SK-N-SH (cell line): ENCODE data around the gene MACROD1. TPM values are rescaled to one million over a fixed set of nuclear protein-coding genes. Genes with fewer than 3 reads are reported as not detected.

Source experiments
- CTCF ChIA-PET: fragments of 300-600, 350-600 bp; formaldehyde crosslinking; extraction: SDS; loops from one replicate; lab custom pipeline; 2021; lab: Yijun Ruan, JAX
- POLR2A ChIA-PET: fragments of 350-600 bp; sonication (Branson Sonifier 250); formaldehyde crosslinking; extraction: SDS; loops from one replicate; lab custom pipeline; 2020; ENCODE audit warnings: antibody characterized with exemption, inconsistent platforms; lab: Yijun Ruan, JAX
- DNase-seq: peaks from one replicate; pipeline ENCODE4 v3.0.0; 2012
- H2AFZ ChIP-seq: fragments of 200-600 bp; sonication (generic); 2 replicates; pipeline ENCODE4 v1.8.1; 2016; ENCODE audit warnings: antibody characterized with exemption, mild to moderate bottlenecking, low read depth
- H3F3A ChIP-seq: fragments of 200-600 bp; sonication (generic); replicated peaks from 2 replicates; pipeline ENCODE3; 2016; ENCODE audit warnings: antibody characterized with exemption, mild to moderate bottlenecking; ENCODE audit not compliant: insufficient read depth
- H3K27ac ChIP-seq, 2 experiments: fragments of 200-500 bp in 1 of 2; fragments of 200-600 bp in 1 of 2; sonication (Bioruptor generic) in 1 of 2; sonication (generic), shearing (Covaris generic) in 1 of 2; 2 replicates each; pipeline versions ENCODE4 v1.5.1 to v1.6.1; 2014 to 2016; ENCODE audit warnings: low read depth in 2 of 2, inconsistent platforms in 1 of 2, low read length in 1 of 2, mild to moderate bottlenecking in 1 of 2, mixed read lengths in 1 of 2
- H3K27me3 ChIP-seq: fragments of 200-600 bp; sonication (generic), shearing (Covaris generic); 2 replicates; pipeline ENCODE4 v1.6.1; 2016; ENCODE audit warnings: mixed run types; ENCODE audit not compliant: insufficient read depth
- H3K36me3 ChIP-seq, 2 experiments: fragments of 200-500 bp in 1 of 2; fragments of 200-600 bp in 1 of 2; sonication (Bioruptor generic) in 1 of 2; sonication (generic) in 1 of 2; replicated peaks in 1 of 2; 2 replicates each; pipeline versions ENCODE3 to v1.5.1; 2014 to 2016; ENCODE audit warnings: low read length in 1 of 2, mild to moderate bottlenecking in 1 of 2; ENCODE audit not compliant: insufficient read depth in 2 of 2, control insufficient read depth in 1 of 2
- H3K4me1 ChIP-seq, 2 experiments: fragments of 200-500 bp in 1 of 2; fragments of 200-600 bp in 1 of 2; sonication (Bioruptor generic) in 1 of 2; sonication (generic), shearing (Covaris generic) in 1 of 2; 2 replicates each; pipeline versions ENCODE4 v1.5.1 to v1.6.1; 2014 to 2016; ENCODE audit warnings: low read depth in 1 of 2, low read length in 1 of 2, mixed run types in 1 of 2; ENCODE audit not compliant: insufficient read depth in 2 of 2, control insufficient read depth in 1 of 2
- H3K4me2 ChIP-seq: fragments of 200-600 bp; sonication (generic), shearing (Covaris generic); 2 replicates; pipeline ENCODE4 v1.6.1; 2017; ENCODE audit warnings: mixed run types
- H3K4me3 ChIP-seq, 2 experiments: fragments of 200-500 bp in 1 of 2; fragments of 200-600 bp in 1 of 2; sonication (Bioruptor generic) in 1 of 2; sonication (generic), shearing (Covaris generic) in 1 of 2; 2 replicates each; pipeline versions ENCODE4 v1.5.1 to v1.8.1; 2014 to 2016; ENCODE audit warnings: low read depth in 2 of 2, inconsistent platforms in 1 of 2, low read length in 1 of 2, mild to moderate bottlenecking in 1 of 2, mixed read lengths in 1 of 2, moderate library complexity in 1 of 2
- H3K79me2 ChIP-seq: fragments of 200-600 bp; sonication (generic); 2 replicates; pipeline ENCODE4 v1.8.1; 2017; ENCODE audit warnings: mild to moderate bottlenecking; ENCODE audit not compliant: insufficient read depth
- H3K9ac ChIP-seq: fragments of 200-600 bp; sonication (generic); 2 replicates; pipeline ENCODE4 v1.6.1; 2017; ENCODE audit warnings: mixed run types
- H3K9me2 ChIP-seq: fragments of 200-600 bp; sonication (generic); 2 replicates; pipeline ENCODE4 v1.6.1; 2017; ENCODE audit warnings: mixed run types
- H3K9me3 ChIP-seq: fragments of 200-600 bp; sonication (generic); 2 replicates; pipeline ENCODE4 v1.6.1; 2017; ENCODE audit warnings: mixed run types, mild to moderate bottlenecking, moderate library complexity
- H4K20me1 ChIP-seq: fragments of 200-600 bp; sonication (generic); 2 replicates; pipeline ENCODE4 v1.6.1; 2017; ENCODE audit warnings: mild to moderate bottlenecking, mixed run types; ENCODE audit not compliant: insufficient read depth
- CHD2 ChIP-seq: fragments of 150-350 bp; IDR thresholded peaks from 2 replicates; pipeline ENCODE4 v1.6.1; 2018; ENCODE audit warnings: low read length; ENCODE audit not compliant: partially characterized antibody
- FOXM1 ChIP-seq: IDR thresholded peaks from 2 replicates; pipeline ENCODE4 v1.4.0; 2012; ENCODE audit warnings: low read depth, mild to moderate bottlenecking
- GATA2 ChIP-seq: sonication (generic); formaldehyde crosslinking; IDR thresholded peaks from 2 replicates; pipeline ENCODE4 v1.5.0; 2020; ENCODE audit warnings: mild to moderate bottlenecking, missing genetic modification reagents
- JUND ChIP-seq: IDR thresholded peaks from 2 replicates; pipeline ENCODE4 v1.4.0; 2012
- MAX ChIP-seq: IDR thresholded peaks from 2 replicates; pipeline ENCODE4 v1.4.0; 2012; ENCODE audit warnings: low read depth
- MEF2A ChIP-seq: IDR thresholded peaks from 2 replicates; pipeline ENCODE4 v1.4.0; 2012; ENCODE audit warnings: low read depth, borderline replicate concordance
- POLR2AphosphoS5 ChIP-seq: IDR thresholded peaks from 2 replicates; pipeline ENCODE4 v1.6.1; 2012; ENCODE audit warnings: low read depth, low read length
- TEAD4 ChIP-seq: IDR thresholded peaks from 2 replicates; pipeline ENCODE4 v1.4.0; 2012; ENCODE audit warnings: mild to moderate bottlenecking, borderline replicate concordance; ENCODE audit not compliant: insufficient read depth
- YY1 ChIP-seq: IDR thresholded peaks from 2 replicates; pipeline ENCODE4 v1.4.0; 2012; ENCODE audit warnings: low read depth, mild to moderate bottlenecking
- ZBTB33 ChIP-seq: IDR thresholded peaks from 2 replicates; pipeline ENCODE4 v1.4.0; 2012; ENCODE audit warnings: low read depth, borderline replicate concordance
- WGBS: methylation state at CpG from one replicate; pipeline ENCODE4 v1.1.6; 2017; ENCODE audit warnings: low lambda C conversion rate; 5-methylcytosine and 5-hydroxymethylcytosine counted together
- polyA plus RNA-seq, 3 experiments: library from polyadenylated mRNA; depleted of rRNA; stranded (reverse); fragments of >200 nt; gene quantifications; 2 replicates each; pipeline ENCODE4 v1.2.3, GENCODE V29; 2012

The MACROD1 gene
- polyA plus RNA-seq, 1 of the 3 experiments (the other 2 are of a cell fraction) = 49.1 TPM

GRCh38 chr11:64090806-64091516, 75.0 kb downstream of the MACROD1 start:
- DNase-seq = no peak
- H2AFZ ChIP-seq = no peak overlapping the region
- H3K79me2 ChIP-seq = no peaks in the 10 kb centered on the region
- 78% methylated on average over 9 of the region's 11 CpGs for WGBS
- H3F3A ChIP-seq = no peaks in the 10 kb centered on the region
- H3K27ac ChIP-seq = peak overlapping the region in 1 of 2 experiments; percentile 99; a peak in 2 of 4 replicates
- peaks cover 12 to 89% of the 10 kb centered on the region in 2 experiments; a peak in 2 of 4 replicates for H3K4me1 ChIP-seq
- no peaks in the 10 kb centered on the region for H4K20me1 ChIP-seq
- H3K4me2 ChIP-seq = no peak overlapping the region
- H3K9me3 ChIP-seq = no peaks in the 10 kb centered on the region
- no peak for TF ChIP-seq YY1
- no peak for TF ChIP-seq CHD2
- no peak for TF ChIP-seq POLR2AphosphoS5
- no peak for TF ChIP-seq GATA2
- H3K4me3 ChIP-seq = no peak overlapping the region
- H3K27me3 ChIP-seq = no peaks in the 10 kb centered on the region
- no peak overlapping the region for H3K9ac ChIP-seq
- no peaks in the 10 kb centered on the region for H3K9me2 ChIP-seq
- POLR2A ChIA-PET = interaction anchor here (1.5 kb wide), 1 partner anchor 13 kb away, joined by 3 read pairs; no protein-coding TSS in a partner anchor
- H3K36me3 ChIP-seq = no peaks in the 10 kb centered on the region
- CTCF ChIA-PET = interaction anchor here (0.7 to 1.5 kb wide), 7 partner anchors 10 to 254 kb away, joined by 3 to 8 read pairs (median 4); no protein-coding TSS in a partner anchor

GRCh38 chr11:64089915-64090805, 75.8 kb downstream of the MACROD1 start:
- no peaks in the 10 kb centered on the region for H3K27me3 ChIP-seq
- peak overlapping the region in 1 of 2 experiments; percentile 99; a peak in 1 of 4 replicates for H3K27ac ChIP-seq
- POLR2A ChIA-PET = interaction anchor here (1.5 kb wide), 1 partner anchor 12 kb away, joined by 3 read pairs; no protein-coding TSS in a partner anchor
- no peaks in the 10 kb centered on the region for H3F3A ChIP-seq
- H3K9me3 ChIP-seq = no peaks in the 10 kb centered on the region
- no peaks in the 10 kb centered on the region for H4K20me1 ChIP-seq
- CTCF ChIA-PET = interaction anchor here (0.7 to 2.4 kb wide), 7 partner anchors 11 to 253 kb away, joined by 3 to 11 read pairs (median 3); no protein-coding TSS in a partner anchor
- H3K9ac ChIP-seq = no peak overlapping the region
- no peak overlapping the region for H3K4me3 ChIP-seq
- no peak for DNase-seq
- H3K79me2 ChIP-seq = no peaks in the 10 kb centered on the region
- H3K4me1 ChIP-seq = peaks cover 10 to 88% of the 10 kb centered on the region in 2 experiments; a peak in 2 of 4 replicates
- no peak overlapping the region for H2AFZ ChIP-seq
- H3K9me2 ChIP-seq = no peaks in the 10 kb centered on the region
- 95% methylated on average over 23 of the region's 28 CpGs for WGBS
- TF ChIP-seq MAX (no peak), MEF2A (no peak), ZBTB33 (no peak), JUND (no peak), TEAD4 (no peak), FOXM1 (no peak)
- H3K36me3 ChIP-seq = no peaks in the 10 kb centered on the region
- no peak overlapping the region for H3K4me2 ChIP-seq
